Bronchial epithelial cell (primary cell): ENCODE results near the gene SERPINH1. TPM values are rescaled to one million over a fixed set of nuclear protein-coding genes. Genes with fewer than 3 reads are reported as not detected.

ENCODE experiments used
- DNase-seq: peaks from one replicate; pipeline ENCODE4 v3.0.0-alpha.2; 2010; ENCODE audit warnings: low read depth
- FAIRE-seq: peaks from 2 replicates; lab custom pipeline; 2011; peaks lifted over from hg19 to GRCh38; lab: Jason Lieb, UNC
- H3K27me3 ChIP-seq: 2 replicates; pipeline ENCODE4 v1.5.1; 2011; ENCODE audit warnings: low read length; ENCODE audit not compliant: control insufficient read depth, insufficient read depth
- H3K36me3 ChIP-seq: 2 replicates; pipeline ENCODE4 v1.5.1; 2011; ENCODE audit warnings: low read length; ENCODE audit not compliant: control insufficient read depth, insufficient read depth
- H3K4me3 ChIP-seq: 2 replicates; pipeline ENCODE4 v1.5.1; 2011; ENCODE audit warnings: mild to moderate bottlenecking, low read depth, low read length, control low read depth
- total RNA-seq: library from RNA; depleted of rRNA; stranded (reverse); fragments of >200 nt; gene quantifications from 2 replicates; pipeline ENCODE4 v1.2.1, GENCODE V29; 2014
- TF ChIP-seq, protein P1 (sequence below): IDR thresholded peaks from 2 replicates; pipeline ENCODE4 v1.5.1; 2011; ENCODE audit warnings: mild to moderate bottlenecking, moderate library complexity, low read length, control low read depth, inconsistent platforms; ENCODE audit not compliant: insufficient read depth, severe bottlenecking

Gene SERPINH1
- total RNA-seq, 1 donor from 2014 or later, result 86.9 TPM

DNA sequence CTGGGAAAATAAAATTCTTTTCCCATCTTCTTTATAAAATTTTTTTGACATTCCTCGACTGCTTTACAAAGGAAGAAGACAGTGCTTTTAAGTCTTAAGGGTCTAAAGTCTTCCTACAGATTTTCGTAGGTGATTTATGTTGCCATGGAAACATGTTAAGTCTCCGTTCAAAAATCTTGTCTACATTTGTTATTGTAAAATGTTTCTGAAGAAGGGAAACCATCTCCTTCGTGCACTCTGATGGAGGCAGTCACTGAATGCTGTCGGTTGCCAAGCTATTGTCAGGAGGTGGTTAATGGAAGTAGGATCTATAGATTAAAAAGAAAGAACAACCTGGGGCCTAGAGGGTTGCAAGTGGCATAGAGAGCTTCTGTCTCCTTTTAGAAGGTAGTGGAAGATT, 54.2 kb downstream of the SERPINH1 start:
- FAIRE-seq (no peak), DNase-seq (no peak)
- Histone ChIP-seq H3K27me3 (no peaks in the 10 kb centered on the region), H3K4me3 (no peak overlapping the region), H3K36me3 (no peaks in the 10 kb centered on the region)
- TF ChIP-seq, protein P1, sequence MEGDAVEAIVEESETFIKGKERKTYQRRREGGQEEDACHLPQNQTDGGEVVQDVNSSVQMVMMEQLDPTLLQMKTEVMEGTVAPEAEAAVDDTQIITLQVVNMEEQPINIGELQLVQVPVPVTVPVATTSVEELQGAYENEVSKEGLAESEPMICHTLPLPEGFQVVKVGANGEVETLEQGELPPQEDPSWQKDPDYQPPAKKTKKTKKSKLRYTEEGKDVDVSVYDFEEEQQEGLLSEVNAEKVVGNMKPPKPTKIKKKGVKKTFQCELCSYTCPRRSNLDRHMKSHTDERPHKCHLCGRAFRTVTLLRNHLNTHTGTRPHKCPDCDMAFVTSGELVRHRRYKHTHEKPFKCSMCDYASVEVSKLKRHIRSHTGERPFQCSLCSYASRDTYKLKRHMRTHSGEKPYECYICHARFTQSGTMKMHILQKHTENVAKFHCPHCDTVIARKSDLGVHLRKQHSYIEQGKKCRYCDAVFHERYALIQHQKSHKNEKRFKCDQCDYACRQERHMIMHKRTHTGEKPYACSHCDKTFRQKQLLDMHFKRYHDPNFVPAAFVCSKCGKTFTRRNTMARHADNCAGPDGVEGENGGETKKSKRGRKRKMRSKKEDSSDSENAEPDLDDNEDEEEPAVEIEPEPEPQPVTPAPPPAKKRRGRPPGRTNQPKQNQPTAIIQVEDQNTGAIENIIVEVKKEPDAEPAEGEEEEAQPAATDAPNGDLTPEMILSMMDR, result no peak

Other genes starting within 250 kb of the SERPINH1 start
- 0.26 and 0.64 TPM in 2 replicates for gene ARRB1, start 210.6 kb upstream of the SERPINH1 start, total RNA-seq
- gene RPS3, start 162.7 kb upstream of the SERPINH1 start, total RNA-seq, result 5,315 and 7,110 TPM in 2 replicates
- 0.79 and 1.0 TPM in 2 replicates for gene KLHL35, start 129.1 kb upstream of the SERPINH1 start, total RNA-seq
- 0.13 and 2.1 TPM in 2 replicates for gene GDPD5, start 36.3 kb upstream of the SERPINH1 start, total RNA-seq
- gene MAP6, start 106.8 kb downstream of the SERPINH1 start, total RNA-seq, result 0.13 TPM in 1 of 2 replicates, not detected in the other
- not detected in 2 replicates for gene MOGAT2, start 155.6 kb downstream of the SERPINH1 start, total RNA-seq
- 2.6 and 23.2 TPM in 2 replicates for gene DGAT2, start 206.5 kb downstream of the SERPINH1 start, total RNA-seq